ENCODE results near the gene CAPN7.
"Not testable (repeated sequence)": the region's sequence is repeated elsewhere in the genome, so short reads cannot be mapped to it uniquely, and the experiment has no call there.

CAPN7 gene

GRCh38 chr3:15166391-15166790 lies 39.7 kb upstream of the CAPN7 start:
- not testable (repeated sequence) for H3K27ac ChIP-seq (ENCODE audit: low read depth, low read length); H3K4ac ChIP-seq (ENCODE audit: low read depth, low read length); H4K12ac ChIP-seq (ENCODE audit: low read depth, low read length); H3K27me3 ChIP-seq (ENCODE audit: insufficient read depth, low read length); H2BK120ac ChIP-seq (ENCODE audit: insufficient read depth, low read length, poor library complexity); H3K23ac ChIP-seq (ENCODE audit: low read length); H3K18ac ChIP-seq (ENCODE audit: low read length); DNase-seq; H3K14ac ChIP-seq (ENCODE audit: low read length); H4K91ac ChIP-seq (ENCODE audit: low read depth, low read length); H3K9me3 ChIP-seq (ENCODE audit: insufficient read depth, low read depth, low read length); H3K79me2 ChIP-seq (ENCODE audit: control insufficient read depth, insufficient read depth, low read length, poor library complexity); H2AFZ ChIP-seq (ENCODE audit: insufficient read depth, low read length, poor library complexity); H4K8ac ChIP-seq (ENCODE audit: low read depth, low read length); H3K4me2 ChIP-seq (ENCODE audit: low read length); H2BK12ac ChIP-seq (ENCODE audit: low read length); H2AK5ac ChIP-seq (ENCODE audit: low read length); H3K4me3 ChIP-seq (ENCODE audit: low read depth, low read length); H3K36me3 ChIP-seq (ENCODE audit: control insufficient read depth in 1 of 2, insufficient read depth in 2 of 2, low read length in 2 of 2); H2BK5ac ChIP-seq (ENCODE audit: low read depth, low read length, poor library complexity); H3K79me1 ChIP-seq (ENCODE audit: low read length); H3K9ac ChIP-seq (ENCODE audit: low read length); H3K4me1 ChIP-seq (ENCODE audit: control insufficient read depth in 1 of 2, insufficient read depth in 2 of 2, low read length in 2 of 2)
- no CpG with 5 or more reads among the region's 3 CpGs for WGBS (ENCODE audit: extremely low coverage, insufficient coverage, insufficient read length)

GRCh38 chr3:15171096-15171495 lies 35.0 kb upstream of the CAPN7 start:
- no CpG with 5 or more reads among the region's 3 CpGs for WGBS (ENCODE audit: extremely low coverage, insufficient coverage, insufficient read length)
- H2AFZ ChIP-seq (ENCODE audit: insufficient read depth, low read length, poor library complexity) = no peak overlapping the region

DNA sequence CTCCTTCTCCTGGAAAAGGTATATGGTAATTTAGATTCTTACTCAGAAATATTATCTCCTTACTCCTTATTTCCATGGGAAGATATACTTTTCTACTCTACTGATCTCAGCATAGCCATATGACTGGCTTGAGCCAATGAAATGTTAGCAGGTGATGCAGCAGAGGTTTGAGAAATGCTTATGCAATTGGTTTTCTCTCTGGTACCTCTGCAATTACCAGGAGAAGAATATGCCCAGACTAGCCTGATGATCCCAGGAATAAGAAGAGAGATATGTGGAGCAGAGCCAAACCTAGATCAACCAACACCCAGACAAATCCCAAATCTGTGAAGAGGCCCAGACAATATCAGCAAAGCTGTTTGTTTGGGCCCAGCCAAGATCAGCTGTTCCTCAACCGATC lies 33.2 kb upstream of the CAPN7 start:
- Histone ChIP-seq H3K4me1 (ENCODE audit: control insufficient read depth in 1 of 2, insufficient read depth in 2 of 2, low read length in 2 of 2) (no peaks in the 10 kb centered on the region), H3K23ac (ENCODE audit: low read length) (no peak overlapping the region), H2AK5ac (ENCODE audit: low read length) (no peak overlapping the region), H3K14ac (ENCODE audit: low read length) (no peak overlapping the region), H3K18ac (ENCODE audit: low read length) (no peak overlapping the region), H2BK120ac (ENCODE audit: insufficient read depth, low read length, poor library complexity) (no peak overlapping the region), H3K79me2 (ENCODE audit: control insufficient read depth, insufficient read depth, low read length, poor library complexity) (no peaks in the 10 kb centered on the region), H3K36me3 (ENCODE audit: control insufficient read depth in 1 of 2, insufficient read depth in 2 of 2, low read length in 2 of 2) (no peaks in the 10 kb centered on the region), H2BK12ac (ENCODE audit: low read length) (no peak overlapping the region), H3K27ac (ENCODE audit: low read depth, low read length) (no peak overlapping the region), H3K9ac (ENCODE audit: low read length) (no peak overlapping the region), H4K12ac (ENCODE audit: low read depth, low read length) (no peak overlapping the region), H3K27me3 (ENCODE audit: insufficient read depth, low read length) (no peaks in the 10 kb centered on the region), H3K4me3 (ENCODE audit: low read depth, low read length) (no peak overlapping the region), H2AFZ (ENCODE audit: insufficient read depth, low read length, poor library complexity) (no peak overlapping the region), H4K8ac (ENCODE audit: low read depth, low read length) (no peak overlapping the region), H3K9me3 (ENCODE audit: insufficient read depth, low read depth, low read length) (no peaks in the 10 kb centered on the region), H3K4me2 (ENCODE audit: low read length) (no peak overlapping the region), H3K79me1 (ENCODE audit: low read length) (no peaks in the 10 kb centered on the region), H3K4ac (ENCODE audit: low read depth, low read length) (no peak overlapping the region), H4K91ac (ENCODE audit: low read depth, low read length) (no peak overlapping the region), H2BK5ac (ENCODE audit: low read depth, low read length, poor library complexity) (no peak overlapping the region)
- WGBS (ENCODE audit: extremely low coverage, insufficient coverage, insufficient read length) = no CpG with 5 or more reads among the region's 1 CpG
- no peak for DNase-seq

More at GRCh38 chr3:15171096-15171495, 35.0 kb upstream of the CAPN7 start:
- Histone ChIP-seq H3K27ac (ENCODE audit: low read depth, low read length) (no peak overlapping the region), H3K36me3 (ENCODE audit: control insufficient read depth in 1 of 2, insufficient read depth in 2 of 2, low read length in 2 of 2) (no peaks in the 10 kb centered on the region), H4K91ac (ENCODE audit: low read depth, low read length) (no peak overlapping the region), H3K18ac (ENCODE audit: low read length) (no peak overlapping the region), H4K8ac (ENCODE audit: low read depth, low read length) (no peak overlapping the region), H4K12ac (ENCODE audit: low read depth, low read length) (no peak overlapping the region), H3K14ac (ENCODE audit: low read length) (no peak overlapping the region), H2BK120ac (ENCODE audit: insufficient read depth, low read length, poor library complexity) (no peak overlapping the region), H3K4me1 (ENCODE audit: control insufficient read depth in 1 of 2, insufficient read depth in 2 of 2, low read length in 2 of 2) (no peaks in the 10 kb centered on the region), H3K4me2 (ENCODE audit: low read length) (no peak overlapping the region), H2BK5ac (ENCODE audit: low read depth, low read length, poor library complexity) (no peak overlapping the region), H3K9me3 (ENCODE audit: insufficient read depth, low read depth, low read length) (no peaks in the 10 kb centered on the region), H2BK12ac (ENCODE audit: low read length) (no peak overlapping the region), H2AK5ac (ENCODE audit: low read length) (no peak overlapping the region), H3K23ac (ENCODE audit: low read length) (no peak overlapping the region), H3K27me3 (ENCODE audit: insufficient read depth, low read length) (no peaks in the 10 kb centered on the region), H3K4ac (ENCODE audit: low read depth, low read length) (no peak overlapping the region), H3K9ac (ENCODE audit: low read length) (no peak overlapping the region), H3K79me2 (ENCODE audit: control insufficient read depth, insufficient read depth, low read length, poor library complexity) (no peaks in the 10 kb centered on the region), H3K79me1 (ENCODE audit: low read length) (no peaks in the 10 kb centered on the region), H3K4me3 (ENCODE audit: low read depth, low read length) (no peak overlapping the region)
- no peak for DNase-seq

GRCh38 chr3:15174953-15175352 lies 31.1 kb upstream of the CAPN7 start:
- Histone ChIP-seq H3K4me2 (ENCODE audit: low read length) (no peak overlapping the region), H3K79me1 (ENCODE audit: low read length) (no peaks in the 10 kb centered on the region), H3K9me3 (ENCODE audit: insufficient read depth, low read depth, low read length) (no peaks in the 10 kb centered on the region), H2BK5ac (ENCODE audit: low read depth, low read length, poor library complexity) (no peak overlapping the region), H2BK12ac (ENCODE audit: low read length) (no peak overlapping the region), H2AK5ac (ENCODE audit: low read length) (no peak overlapping the region), H3K79me2 (ENCODE audit: control insufficient read depth, insufficient read depth, low read length, poor library complexity) (no peaks in the 10 kb centered on the region), H3K18ac (ENCODE audit: low read length) (no peak overlapping the region), H2AFZ (ENCODE audit: insufficient read depth, low read length, poor library complexity) (no peak overlapping the region), H3K4me1 (ENCODE audit: control insufficient read depth in 1 of 2, insufficient read depth in 2 of 2, low read length in 2 of 2) (no peaks in the 10 kb centered on the region), H2BK120ac (ENCODE audit: insufficient read depth, low read length, poor library complexity) (no peak overlapping the region), H4K91ac (ENCODE audit: low read depth, low read length) (no peak overlapping the region), H3K36me3 (ENCODE audit: control insufficient read depth in 1 of 2, insufficient read depth in 2 of 2, low read length in 2 of 2) (no peaks in the 10 kb centered on the region), H3K9ac (ENCODE audit: low read length) (no peak overlapping the region), H4K12ac (ENCODE audit: low read depth, low read length) (no peak overlapping the region), H3K4ac (ENCODE audit: low read depth, low read length) (no peak overlapping the region), H4K8ac (ENCODE audit: low read depth, low read length) (no peak overlapping the region), H3K14ac (ENCODE audit: low read length) (no peak overlapping the region), H3K23ac (ENCODE audit: low read length) (no peak overlapping the region), H3K27me3 (ENCODE audit: insufficient read depth, low read length) (no peaks in the 10 kb centered on the region), H3K27ac (ENCODE audit: low read depth, low read length) (no peak overlapping the region), H3K4me3 (ENCODE audit: low read depth, low read length) (no peak overlapping the region)
- WGBS (ENCODE audit: extremely low coverage, insufficient coverage, insufficient read length) = no CpG with 5 or more reads among the region's 8 CpGs
- DNase-seq = no peak
